ENCODE data around the gene NAV1. TPM values are rescaled to one million over a fixed set of nuclear protein-coding genes. Genes with fewer than 3 reads are reported as not detected.

The NAV1 gene
- total and polyA plus RNA-seq, 9 of the 15 experiments (the other 6 are each of a cell fraction or from before 2014, with no cell fraction given): 0.91 to 16.8 (median 3.2) TPM

GRCh38 chr1:201515895-201516294 is 23.0 kb upstream of the NAV1 start (continued):
- TF ChIP-seq AFF1 (IDR thresholded peaks at IDR 0.05; ENCODE audit: low read depth in 1 of 2, partially characterized antibody in 2 of 2): no peak
- TF ChIP-seq ZNF764 (CRISPR knock-in tag; IDR thresholded peaks at IDR 0.05; ENCODE audit: low read depth): no peak
- TF ChIP-seq PHF20 (IDR thresholded peaks at IDR 0.05; ENCODE audit: partially characterized antibody): no peak
- no peak for TF ChIP-seq ZNF324 (CRISPR knock-in tag; IDR thresholded peaks at IDR 0.05)
- 0 out of 2 replicates have a peak, but pooled peaks have one; percentile 35 for TF ChIP-seq ZNF589 (CRISPR knock-in tag; IDR thresholded peaks at IDR 0.05; ENCODE audit: low read depth)
- TF ChIP-seq ZNF134 (CRISPR knock-in tag; conservative IDR thresholded peaks at IDR 0.05): no peak
- peak; percentile 63; the same call in 1 of the 2 replicates for TF ChIP-seq CTBP1 (IDR thresholded peaks at IDR 0.05; ENCODE audit: borderline replicate concordance)
- no peak for TF ChIP-seq XRCC3 (IDR thresholded peaks at IDR 0.05)
- TF ChIP-seq ZFX (CRISPR knock-in tag; IDR thresholded peaks at IDR 0.05): no peak
- no peak for TF ChIP-seq ID3 (CRISPR knock-in tag; IDR thresholded peaks at IDR 0.05)
- TF ChIP-seq ID3 (tag; IDR thresholded peaks at IDR 0.05): no peak
- 0 out of 2 replicates have a peak, but pooled peaks have one; percentile 41 for TF ChIP-seq ZNF431 (CRISPR knock-in tag; IDR thresholded peaks at IDR 0.05)
- peak; percentile 56; the same call in 1 of the 2 replicates for TF ChIP-seq JUND (IDR thresholded peaks at IDR 0.05; ENCODE audit: borderline replicate concordance, low read depth, low read length)
- TF ChIP-seq JUND (tag; IDR thresholded peaks at IDR 0.05; ENCODE audit: borderline replicate concordance, low read depth, low read length): peak; percentile 26; the same call in 1 of the 3 replicates
- no peak for TF ChIP-seq TCF7L2 (IDR thresholded peaks at IDR 0.05; ENCODE audit: low read depth, low read length)
- no peak for TF ChIP-seq RBM17 (IDR thresholded peaks at IDR 0.05; ENCODE audit: borderline replicate concordance, low read depth, low read length)
- TF ChIP-seq HNRNPK (IDR thresholded peaks at IDR 0.05; ENCODE audit: low read depth, low read length, poor library complexity, severe bottlenecking): no peak
- no peak for TF ChIP-seq SRF (CRISPR knock-in tag; IDR thresholded peaks at IDR 0.05)
- TF ChIP-seq BMI1 (IDR thresholded peaks at IDR 0.05; ENCODE audit: low read length): no peak
- TF ChIP-seq MAZ (CRISPR knock-in tag; conservative IDR thresholded peaks at IDR 0.05 in 1 of 2, IDR thresholded peaks at IDR 0.05 in 1 of 2): no peak
- TF ChIP-seq KLF10 (CRISPR knock-in tag; IDR thresholded peaks at IDR 0.05): no peak

Measured in K562 (cell line).